GM19351 (cell line): ENCODE results near the gene INTS6.
A peak's percentile ranks its signal among the peaks of the same experiment; 100 is the strongest.

ENCODE experiments used
- ATAC-seq: cut with Tn5 transposase; IDR thresholded peaks from one replicate; pipeline ENCODE4 v1.9.1; 2021; ENCODE audit warnings: mild to moderate bottlenecking, moderate library complexity; ENCODE audit not compliant: unreplicated experiment

The INTS6 gene

DNA sequence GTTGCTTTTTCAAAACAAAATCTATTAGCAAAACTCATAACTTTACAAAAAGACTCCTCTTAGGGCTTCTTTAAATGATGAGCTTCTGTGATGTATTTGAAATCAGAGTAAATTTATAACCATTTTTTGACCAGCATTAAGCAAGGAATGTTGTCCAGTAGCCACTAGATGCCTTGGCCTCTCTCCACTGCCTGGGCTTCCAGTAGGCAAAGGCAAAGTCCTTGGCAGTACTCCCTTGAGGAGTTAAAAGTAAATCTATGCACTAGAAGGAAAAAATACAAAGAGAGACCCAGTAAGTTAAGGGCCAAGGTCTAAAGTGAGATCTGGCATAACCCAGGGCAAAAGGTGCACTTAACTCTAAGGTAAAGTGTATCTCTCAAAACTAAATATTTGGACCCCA lies 103.8 kb downstream of the INTS6 start:
- ATAC-seq, result no peak

DNA sequence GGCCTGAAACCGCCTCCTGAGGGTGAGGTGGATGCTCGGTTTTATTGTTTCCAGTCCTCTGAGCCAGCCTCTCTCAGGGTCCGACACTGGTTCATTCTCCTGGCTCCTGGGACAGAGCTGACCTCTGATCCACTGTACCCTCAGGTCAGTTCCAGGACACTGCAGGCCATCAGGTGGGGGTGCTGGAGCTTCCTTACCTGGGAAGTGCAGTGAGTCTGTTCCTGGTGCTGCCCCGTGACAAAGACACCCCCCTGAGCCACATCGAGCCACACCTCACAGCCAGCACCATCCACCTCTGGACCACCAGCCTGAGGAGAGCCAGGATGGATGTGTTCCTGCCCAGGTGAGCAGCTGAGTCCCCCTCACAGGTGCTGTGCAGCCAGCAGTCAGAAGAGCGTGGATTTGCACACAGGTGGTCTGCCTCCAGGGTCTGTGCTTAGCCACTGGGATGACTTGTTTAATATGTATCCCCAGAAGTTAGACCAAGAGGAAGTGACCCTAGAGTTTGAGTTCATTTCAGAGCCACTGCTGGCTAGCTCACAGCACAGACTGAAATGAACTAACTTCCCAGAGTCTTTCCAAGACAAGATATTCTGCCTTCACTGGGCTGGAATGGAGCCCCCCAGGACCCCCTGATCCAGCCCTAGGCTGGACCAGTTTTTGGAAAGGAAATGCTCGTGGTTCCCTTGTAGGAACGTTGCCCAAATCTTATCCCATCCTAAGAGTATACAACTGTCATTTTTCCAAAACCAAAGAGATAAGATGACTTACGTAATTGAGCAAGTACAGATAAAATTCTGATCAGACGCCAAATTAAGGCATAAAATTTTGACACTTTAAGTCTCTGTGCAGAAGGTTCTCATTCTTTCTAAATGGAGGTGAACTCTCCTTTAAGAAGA lies 104.5 kb downstream of the INTS6 start:
- no peak for ATAC-seq

DNA sequence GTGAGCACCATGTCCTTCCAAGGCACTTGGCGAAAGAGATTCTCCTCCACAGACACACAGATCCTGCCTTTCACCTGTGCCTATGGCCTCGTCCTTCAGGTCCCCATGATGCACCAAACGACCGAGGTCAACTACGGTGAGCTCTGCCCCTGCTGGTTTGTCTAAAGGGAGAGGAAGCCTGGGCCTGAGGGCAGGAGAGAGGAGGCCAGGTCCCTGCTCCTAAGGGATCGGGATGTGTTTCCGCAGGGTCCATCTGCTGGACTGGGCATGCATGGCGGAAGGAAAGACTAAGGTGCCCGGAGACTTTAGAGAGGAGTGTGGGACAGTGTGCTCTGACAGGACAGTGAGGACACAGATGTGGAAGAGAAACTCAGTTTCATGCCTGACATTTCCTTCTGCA lies 105.7 kb downstream of the INTS6 start:
- no peak for ATAC-seq

DNA sequence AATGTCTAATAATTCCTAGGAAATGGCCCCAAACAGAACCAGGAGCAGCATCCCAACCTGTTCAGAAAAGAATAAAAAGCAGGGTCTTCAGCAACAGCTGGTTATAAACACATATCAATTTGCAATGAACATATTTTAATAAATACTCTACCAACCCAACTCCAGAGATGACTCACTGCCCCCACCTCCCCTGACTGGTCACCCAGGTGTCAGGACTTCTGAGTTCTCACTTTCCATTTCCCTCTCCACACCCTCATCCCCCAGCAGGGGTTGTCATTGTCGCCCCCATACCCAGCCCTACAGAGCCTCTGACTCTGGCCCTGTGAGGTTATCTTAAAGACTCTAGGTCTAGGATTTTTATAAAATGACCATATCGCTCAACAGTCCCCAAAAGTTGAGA lies 106.4 kb downstream of the INTS6 start:
- no peak for ATAC-seq

DNA sequence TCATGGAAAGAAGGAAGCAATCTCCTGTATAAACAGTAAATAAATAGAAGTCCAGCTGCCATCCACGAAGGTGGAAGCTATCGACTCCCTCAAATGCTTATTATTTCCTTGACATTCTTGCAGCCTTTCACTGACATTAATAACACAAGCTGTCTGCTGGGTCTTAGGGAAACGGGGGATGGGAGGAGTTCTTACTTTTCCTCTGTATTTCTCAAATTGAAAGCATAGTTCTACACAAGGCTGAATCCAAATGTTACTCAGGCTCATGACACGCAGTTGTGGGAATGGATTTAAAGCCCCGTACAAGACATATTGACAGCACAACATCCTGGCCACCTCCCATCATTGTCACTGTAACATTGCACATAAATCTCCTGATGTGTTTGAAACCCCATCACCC lies 109.4 kb downstream of the INTS6 start:
- no peak for ATAC-seq

DNA sequence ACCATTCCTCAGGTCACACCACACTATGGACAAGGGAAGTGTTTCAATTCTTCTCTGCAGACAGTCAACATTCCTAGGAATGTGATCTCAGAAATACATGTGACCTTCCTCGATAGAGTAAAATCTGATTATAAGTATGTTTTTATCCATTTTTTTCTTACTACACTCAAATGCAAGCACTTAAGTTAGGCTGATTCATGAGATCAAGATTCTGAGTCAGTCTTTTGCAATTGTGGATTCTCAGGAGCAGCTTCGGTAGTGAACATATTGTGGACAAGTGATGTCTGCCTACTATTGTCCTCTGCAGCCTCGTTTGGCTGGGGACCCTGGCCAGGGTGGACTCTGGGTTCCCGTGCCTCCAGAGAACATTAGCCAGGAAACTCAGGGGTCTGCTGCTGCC lies 110.1 kb downstream of the INTS6 start:
- ATAC-seq, result no peak

DNA sequence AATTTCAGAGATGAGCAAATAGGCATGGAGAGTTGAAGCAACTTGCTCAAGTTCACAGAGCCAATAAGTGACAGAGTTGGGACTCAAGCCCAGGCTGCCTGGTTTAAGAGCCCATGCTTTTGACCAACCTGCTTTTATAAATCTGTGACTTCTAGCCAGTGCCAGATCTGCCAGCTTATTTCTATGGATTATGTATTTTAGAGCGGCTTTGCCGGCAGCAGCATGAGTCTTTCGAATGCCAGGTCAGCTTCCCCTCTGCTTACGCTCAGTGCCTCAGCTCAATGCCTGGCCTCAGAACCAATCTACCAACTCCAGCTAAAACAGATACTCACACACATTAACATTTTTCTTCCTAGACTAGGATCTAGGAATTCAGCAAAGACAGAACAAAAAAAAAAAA lies 111.0 kb downstream of the INTS6 start:
- ATAC-seq, result no peak

DNA sequence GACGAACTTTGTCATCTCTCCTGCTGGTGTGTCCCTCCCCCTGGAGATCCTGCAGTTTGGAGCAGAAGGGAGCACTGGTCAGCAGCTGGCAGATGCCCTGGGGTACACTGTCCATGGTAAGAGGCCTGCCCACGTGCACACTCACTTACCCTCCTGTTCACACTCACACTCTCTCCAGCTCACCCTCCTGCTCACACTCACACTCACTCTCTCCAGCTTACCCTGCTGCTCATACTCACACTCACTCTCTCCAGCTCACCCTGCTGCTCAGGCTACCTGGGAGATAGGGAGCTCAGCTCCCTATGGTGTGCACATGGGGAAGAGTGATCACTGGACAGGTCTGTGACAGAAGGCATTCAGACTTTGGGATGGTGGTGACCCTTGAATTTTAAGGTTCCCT lies 111.6 kb downstream of the INTS6 start:
- ATAC-seq, result no peak

DNA sequence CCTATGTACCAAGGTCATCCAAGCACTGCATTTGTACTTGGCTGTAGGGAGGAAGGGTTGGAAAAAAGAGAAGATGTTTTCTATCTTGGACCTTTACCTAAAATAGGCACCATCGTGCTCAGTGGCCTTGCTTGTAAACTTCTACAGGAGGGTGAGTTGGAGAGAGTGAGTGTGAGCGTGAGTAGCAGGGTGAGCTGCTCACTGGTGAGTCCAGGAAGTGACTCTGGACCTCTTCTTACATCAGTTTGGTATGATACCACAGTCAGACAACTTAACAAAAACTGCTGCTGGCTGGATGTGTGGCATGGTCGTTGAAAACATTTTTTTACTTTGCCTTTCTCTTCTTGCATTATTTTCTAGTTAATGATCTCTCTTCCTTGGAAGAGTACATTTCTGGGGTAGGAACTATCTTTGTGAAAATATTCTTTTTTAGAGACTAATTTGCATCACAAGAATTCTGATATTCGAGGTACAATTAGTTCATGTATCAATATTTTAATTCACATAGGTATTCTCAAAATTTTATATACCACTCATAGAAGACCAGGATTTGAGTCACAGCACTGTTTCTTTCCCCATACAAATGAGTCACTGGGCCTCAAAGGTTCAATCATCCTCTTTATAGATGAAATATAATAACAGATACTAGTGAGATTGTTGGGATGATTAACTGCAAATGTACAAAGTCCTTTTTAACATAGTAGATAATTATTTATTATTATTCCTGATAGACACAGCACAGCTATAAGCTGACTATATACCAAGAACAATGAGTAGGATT lies 112.7 kb downstream of the INTS6 start:
- no peak for ATAC-seq

DNA sequence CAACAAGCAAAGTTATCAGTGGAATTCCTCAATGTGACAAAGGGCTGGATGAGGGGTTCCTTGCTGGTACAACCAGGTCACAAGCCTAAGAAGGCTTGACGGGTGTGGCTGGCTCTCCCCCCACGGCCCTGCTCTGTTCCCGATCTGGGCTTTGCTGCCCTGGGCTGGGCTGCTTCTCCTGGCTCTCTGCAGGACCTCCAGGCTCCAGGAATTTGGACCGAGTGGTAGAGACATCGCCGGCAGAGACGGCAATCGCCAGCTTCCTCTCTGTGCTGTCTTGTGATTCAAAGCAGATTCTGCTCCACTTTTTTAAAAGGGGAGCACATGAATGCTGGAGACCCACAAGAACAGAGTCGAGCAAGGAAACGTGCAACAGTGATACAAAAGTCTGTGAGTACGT lies 113.5 kb downstream of the INTS6 start, which contains the start of gene SERPINE3:
TSS of gene SERPINE3 (plus strand) at position 338 of the 400 bp plus-strand sequence. CDS start 1,401 bp downstream, outside the sequence.
- no peak for ATAC-seq

DNA sequence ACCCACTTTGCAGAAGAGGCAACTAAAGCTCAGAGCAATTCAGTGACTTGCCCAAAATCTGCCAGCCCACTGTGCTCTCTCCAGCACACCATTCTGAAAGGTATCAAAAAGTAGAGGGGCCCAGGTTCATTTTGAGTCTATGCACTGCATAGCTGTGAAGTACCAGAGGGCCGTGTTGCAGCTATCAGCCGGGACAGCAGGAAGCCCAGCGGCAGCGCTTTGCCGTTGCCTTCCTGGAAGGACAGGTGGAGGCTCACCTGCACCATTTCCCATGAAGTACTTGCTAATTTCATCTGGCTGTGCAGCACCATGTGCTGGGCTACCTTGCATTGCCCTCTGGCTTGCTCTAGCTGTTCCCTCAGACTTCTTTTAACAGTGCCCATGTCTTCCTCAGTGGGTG lies 116.1 kb downstream of the INTS6 start:
- no peak for ATAC-seq

DNA sequence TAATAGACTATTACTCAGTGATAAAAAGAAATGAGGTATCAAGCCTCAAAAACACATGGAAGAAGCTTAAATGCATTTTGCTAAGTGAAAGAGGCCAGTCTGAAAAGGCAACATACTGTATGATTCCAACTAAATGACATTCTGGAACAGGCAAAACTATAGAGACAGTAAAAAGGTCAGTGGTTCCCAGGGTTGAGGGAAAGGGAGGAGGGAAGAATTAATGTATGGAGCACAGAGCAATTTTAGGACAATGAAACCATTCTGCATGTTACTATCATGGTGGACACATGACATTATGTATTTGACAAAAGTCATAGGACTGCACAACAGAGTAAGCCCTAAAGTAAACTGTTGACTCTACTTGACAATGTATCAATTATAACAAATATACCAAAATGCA lies 119.0 kb downstream of the INTS6 start:
- ATAC-seq, result no peak

DNA sequence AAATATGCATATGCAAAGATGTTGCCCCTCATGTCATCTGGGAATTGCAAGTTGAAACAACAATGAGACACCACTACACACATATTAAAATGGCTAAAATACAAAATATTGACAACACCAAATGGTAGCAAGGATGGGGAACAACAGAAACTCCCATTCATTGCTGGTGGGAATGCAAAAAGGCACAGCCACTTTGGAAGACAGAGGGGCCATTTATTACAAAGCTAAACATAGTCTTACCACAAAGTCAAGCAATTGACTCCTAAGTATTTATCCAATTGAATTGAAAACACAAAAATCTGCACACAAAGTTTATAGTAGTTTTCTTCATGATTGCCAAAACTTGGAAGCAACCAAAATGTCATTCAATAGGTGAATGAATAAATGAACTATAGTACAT lies 119.4 kb downstream of the INTS6 start:
- no peak for ATAC-seq

DNA sequence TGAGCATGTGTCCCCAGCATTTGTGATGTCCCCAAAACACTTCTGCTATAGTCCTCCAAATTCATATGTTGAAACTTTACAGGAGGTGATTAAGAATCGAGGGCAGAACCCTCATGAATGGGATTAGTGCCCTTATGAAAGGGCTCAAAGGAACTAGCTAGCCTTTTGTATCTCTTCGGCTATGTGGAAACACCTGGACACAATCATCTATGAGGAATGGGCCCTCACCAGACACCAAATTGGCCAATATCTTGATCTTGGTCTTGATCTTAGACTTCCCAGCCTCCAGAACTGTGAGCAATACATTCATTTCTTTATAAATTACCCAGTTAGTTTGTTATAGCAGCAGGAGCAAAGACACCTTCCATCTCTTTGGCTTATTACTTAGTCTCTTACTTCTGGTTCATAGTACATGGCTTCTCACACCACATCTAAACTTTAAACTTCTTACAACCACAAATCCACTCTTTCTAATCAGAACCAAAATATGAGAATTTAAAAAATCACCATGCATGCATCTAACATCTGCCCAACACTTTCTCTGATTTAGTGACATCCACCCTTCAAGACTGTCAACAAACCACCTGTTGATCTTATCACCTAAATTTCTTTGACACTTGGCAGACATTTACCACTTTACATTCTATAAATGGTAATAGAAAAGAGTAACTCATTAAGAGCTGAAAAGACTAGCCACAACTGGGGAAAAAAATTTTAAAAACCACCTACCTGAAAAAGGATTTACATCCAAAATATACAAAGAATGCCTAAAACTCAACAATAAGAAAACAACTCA lies 120.1 kb downstream of the INTS6 start:
- ATAC-seq, result no peak

DNA sequence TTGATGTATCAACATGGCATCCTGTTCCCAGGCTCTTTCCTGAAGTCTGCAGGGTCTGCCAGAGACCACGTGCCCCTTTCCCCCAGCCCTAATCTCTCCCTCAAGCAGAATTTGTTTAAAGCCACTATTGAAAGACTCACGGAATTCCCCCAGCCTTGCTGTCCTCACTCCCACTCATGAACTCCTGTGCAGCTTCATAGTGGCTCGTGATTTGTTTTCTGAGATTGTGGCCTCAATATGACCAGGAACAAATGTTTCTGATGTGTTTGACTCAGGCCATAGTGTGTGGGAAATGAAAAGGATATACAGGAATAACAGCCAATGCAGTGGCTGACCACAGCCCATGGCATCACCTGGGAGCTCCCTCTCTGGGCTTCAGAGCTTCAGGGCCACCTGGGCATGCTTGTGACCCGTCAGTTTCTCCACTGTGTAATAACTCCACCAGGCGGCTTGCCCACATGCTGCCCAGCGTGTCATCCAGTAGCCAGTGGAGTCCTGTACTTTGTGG lies 121.4 kb downstream of the INTS6 start:
- peak; percentile 55 for ATAC-seq

DNA sequence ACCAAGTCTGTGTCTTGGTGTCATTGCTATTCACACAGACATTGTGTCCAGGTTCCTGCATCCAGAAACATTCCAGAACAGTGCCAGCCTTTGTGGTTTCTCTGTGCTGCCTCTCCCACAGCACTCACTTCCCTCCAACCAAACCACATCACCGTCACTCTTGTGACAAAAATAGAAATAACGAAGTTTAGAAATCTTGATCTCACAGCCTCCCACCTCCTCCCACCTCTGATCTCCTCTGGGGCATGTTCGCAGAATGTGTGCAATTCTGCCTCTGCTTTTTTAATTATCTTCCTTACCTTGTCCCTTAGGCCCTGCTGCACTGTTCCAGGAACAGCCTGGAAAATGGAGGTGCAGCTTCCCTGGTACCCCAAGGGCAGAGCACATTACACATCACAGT lies 122.0 kb downstream of the INTS6 start:
- ATAC-seq, result peak; percentile 59

DNA sequence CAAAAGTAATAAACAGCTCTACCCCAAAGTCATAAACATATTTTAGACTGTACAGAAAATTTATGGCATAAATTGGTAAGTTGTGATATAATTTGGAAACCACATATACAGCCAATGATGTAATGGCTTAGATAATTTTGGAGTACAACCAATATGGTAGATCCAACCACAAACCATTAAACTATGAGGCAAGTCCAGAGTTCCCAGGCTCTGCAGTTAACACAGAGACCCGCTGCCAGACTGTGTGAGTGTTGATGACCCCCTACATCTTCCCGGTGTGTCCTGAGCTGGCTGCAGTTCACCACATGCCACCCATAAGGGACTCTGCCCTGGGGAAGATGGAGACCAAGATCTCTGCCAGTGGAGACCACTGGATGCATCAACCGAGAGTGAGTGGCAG lies 123.2 kb downstream of the INTS6 start:
- no peak for ATAC-seq

DNA sequence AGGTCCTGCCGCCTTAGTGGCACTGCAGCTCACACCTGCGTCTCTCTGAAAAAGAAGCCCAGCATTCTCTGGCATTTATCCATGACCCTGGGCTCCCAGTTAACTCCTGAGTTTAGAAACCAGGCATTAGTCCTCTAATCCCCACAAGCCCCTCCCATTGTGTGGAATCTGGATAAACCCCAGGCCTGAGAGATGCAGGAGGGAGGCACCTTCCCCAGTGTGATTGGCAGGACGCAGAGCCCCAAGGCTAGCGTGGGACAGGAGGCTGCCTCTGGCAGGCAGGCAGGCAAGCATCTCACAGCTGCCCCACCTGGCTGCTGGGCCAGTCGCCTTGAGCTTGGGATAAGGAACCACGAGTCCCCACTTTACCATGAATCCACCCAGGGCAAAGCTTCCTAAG lies 124.3 kb downstream of the INTS6 start:
- no peak for ATAC-seq

DNA sequence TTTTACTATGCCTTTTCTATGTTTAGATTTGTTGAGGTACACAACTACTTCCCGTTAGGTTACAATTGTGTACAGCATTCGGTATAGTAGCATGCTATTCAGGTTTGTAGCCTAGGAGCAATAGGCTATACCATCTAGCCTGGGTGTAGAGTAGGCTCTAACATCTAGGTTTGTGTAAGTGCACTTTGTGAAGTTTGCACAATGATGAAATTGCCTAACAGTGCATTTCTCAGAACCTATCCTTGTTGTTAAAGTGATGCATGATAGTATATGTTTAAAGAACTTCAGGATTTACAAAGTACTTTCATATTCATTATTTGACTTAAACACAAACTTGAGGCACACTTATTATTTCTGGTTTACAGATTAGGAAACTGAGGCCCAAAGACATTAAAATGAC lies 124.9 kb downstream of the INTS6 start:
- no peak for ATAC-seq

DNA sequence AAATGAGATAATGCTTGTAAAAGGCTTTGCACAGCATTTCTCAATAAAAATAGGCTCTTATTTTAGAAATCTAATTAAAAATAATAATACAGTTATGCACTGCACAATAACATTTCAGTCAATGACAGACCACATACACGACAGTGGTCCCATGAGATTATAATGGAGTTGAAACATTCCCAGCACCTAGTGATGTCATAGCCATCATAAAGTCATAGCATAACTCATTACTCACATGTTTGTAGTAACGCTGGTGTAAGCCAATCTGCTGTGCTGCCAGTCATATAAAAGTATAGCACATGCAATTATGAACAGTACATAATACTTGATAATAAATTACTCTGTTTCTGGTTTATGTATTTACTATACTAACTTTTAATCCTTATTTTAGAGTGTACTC lies 126.1 kb downstream of the INTS6 start:
- no peak for ATAC-seq

DNA sequence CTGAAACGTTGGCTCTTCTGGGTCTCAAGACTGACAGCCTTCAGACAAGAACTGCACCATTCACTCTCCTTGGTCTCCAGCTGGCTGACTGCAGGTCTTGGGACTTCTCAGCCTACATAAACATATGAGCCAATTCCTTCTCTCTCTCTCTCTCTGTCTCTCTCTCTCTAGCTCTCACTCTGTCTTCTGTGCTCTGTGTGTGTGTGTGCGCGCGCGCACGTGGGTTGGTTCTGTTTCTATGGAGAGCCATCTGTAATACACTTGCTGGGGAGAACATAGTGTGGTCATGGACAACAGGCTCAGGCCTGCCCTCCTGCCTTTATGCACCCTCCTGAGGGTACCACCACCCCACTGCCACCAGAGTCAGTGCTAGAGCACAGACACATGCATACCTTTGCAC lies 127.0 kb downstream of the INTS6 start:
- ATAC-seq, result no peak
